Epithelial cell of proximal tubule (primary cell): Measurements from ENCODE around the gene TXNRD1. TPM values are rescaled to one million over a fixed set of nuclear protein-coding genes. Genes with fewer than 3 reads are reported as not detected.

Experiments
- DNase-seq: peaks from one replicate; pipeline ENCODE4 v3.0.0-alpha.2; 2011; ENCODE audit warnings: low read depth
- H3K4me3 ChIP-seq: 2 replicates; pipeline ENCODE4 v1.5.1; 2011; ENCODE audit warnings: low read depth, mild to moderate bottlenecking, low read length
- total RNA-seq: library from RNA; depleted of rRNA; stranded (reverse); fragments of >200 nt; gene quantifications from 2 replicates; pipeline ENCODE4 v1.2.3, GENCODE V29; 2015
- TF ChIP-seq, protein P1 (sequence below): conservative IDR thresholded peaks from 2 replicates; pipeline ENCODE4 v1.5.1; 2012; ENCODE audit warnings: low read depth, mild to moderate bottlenecking, low read length

Gene TXNRD1
- total RNA-seq, 1 donor from 2014 or later: 268 TPM

DNA sequence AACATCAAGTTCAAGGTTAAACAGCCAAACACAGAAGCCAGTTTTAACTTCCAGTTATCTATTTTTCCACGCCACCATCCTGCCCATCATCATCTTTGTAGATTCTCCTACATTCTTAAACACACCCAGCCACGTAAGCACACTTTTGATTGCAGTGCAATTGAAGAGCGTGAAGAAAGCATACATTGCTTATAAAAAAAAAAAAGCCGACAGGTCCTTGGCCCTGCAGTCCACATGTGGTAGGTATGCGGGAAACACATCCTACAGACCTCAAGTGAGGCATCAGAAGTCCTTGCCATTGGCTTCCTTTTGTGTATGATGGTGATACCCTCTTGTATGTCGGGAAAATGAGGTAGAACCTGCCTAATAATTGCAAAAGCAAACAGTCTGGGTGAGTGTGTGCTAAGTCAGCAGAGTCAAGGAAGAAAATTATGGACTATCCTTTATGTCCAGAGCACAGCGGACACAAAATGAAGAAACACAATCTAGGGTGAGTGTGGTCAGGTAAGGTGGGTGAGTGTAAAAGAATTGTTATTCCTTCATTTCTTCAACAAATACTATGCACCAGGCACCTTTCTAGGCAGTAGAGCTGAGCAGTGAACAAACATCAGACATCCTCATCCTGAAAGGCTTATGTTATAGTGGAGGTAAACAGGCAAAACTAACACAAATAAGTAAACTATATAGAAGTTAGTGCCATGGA is 139.4 kb downstream of the TXNRD1 start:
- no peak overlapping the region for H3K4me3 ChIP-seq
- no peak for DNase-seq
- TF ChIP-seq, protein P1, sequence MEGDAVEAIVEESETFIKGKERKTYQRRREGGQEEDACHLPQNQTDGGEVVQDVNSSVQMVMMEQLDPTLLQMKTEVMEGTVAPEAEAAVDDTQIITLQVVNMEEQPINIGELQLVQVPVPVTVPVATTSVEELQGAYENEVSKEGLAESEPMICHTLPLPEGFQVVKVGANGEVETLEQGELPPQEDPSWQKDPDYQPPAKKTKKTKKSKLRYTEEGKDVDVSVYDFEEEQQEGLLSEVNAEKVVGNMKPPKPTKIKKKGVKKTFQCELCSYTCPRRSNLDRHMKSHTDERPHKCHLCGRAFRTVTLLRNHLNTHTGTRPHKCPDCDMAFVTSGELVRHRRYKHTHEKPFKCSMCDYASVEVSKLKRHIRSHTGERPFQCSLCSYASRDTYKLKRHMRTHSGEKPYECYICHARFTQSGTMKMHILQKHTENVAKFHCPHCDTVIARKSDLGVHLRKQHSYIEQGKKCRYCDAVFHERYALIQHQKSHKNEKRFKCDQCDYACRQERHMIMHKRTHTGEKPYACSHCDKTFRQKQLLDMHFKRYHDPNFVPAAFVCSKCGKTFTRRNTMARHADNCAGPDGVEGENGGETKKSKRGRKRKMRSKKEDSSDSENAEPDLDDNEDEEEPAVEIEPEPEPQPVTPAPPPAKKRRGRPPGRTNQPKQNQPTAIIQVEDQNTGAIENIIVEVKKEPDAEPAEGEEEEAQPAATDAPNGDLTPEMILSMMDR: no peak

GRCh38 chr12:104355630-104356029 is 140.1 kb downstream of the TXNRD1 start:
- no peak for DNase-seq
- TF ChIP-seq, protein P1: no peak
- no peak overlapping the region for H3K4me3 ChIP-seq

GRCh38 chr12:104356231-104357115 is 140.9 kb downstream of the TXNRD1 start:
- no peak for DNase-seq
- TF ChIP-seq, protein P1: no peak

DNA sequence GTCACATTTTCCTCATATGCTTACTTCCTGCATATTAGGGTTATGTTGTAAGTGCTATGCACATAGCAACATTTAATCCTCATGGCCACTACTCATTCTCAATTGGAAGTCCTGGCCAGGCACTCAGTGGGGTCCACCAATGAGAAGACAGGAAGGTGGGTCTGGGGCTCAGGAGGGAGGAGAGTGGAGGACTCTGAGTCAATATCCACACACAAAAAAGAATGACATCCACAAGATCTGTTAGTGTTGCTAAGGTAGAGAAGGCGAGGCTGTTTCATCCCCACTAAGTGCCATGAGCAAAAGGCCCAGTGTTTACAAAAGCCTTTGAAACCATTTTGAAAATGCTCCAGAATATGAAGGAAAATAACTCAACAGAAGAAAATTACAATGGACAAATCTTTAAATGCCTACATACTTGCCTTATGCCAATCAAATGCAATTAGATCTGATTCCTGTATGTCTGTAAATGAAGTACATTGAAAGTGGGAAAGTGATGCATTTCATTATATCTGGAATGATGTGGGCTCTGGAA is 141.9 kb downstream of the TXNRD1 start:
- DNase-seq: no peak
- no peak overlapping the region for H3K4me3 ChIP-seq
- TF ChIP-seq, protein P1: no peak

More at GRCh38 chr12:104356231-104357115, 140.9 kb downstream of the TXNRD1 start:
- H3K4me3 ChIP-seq: no peak overlapping the region

DNA sequence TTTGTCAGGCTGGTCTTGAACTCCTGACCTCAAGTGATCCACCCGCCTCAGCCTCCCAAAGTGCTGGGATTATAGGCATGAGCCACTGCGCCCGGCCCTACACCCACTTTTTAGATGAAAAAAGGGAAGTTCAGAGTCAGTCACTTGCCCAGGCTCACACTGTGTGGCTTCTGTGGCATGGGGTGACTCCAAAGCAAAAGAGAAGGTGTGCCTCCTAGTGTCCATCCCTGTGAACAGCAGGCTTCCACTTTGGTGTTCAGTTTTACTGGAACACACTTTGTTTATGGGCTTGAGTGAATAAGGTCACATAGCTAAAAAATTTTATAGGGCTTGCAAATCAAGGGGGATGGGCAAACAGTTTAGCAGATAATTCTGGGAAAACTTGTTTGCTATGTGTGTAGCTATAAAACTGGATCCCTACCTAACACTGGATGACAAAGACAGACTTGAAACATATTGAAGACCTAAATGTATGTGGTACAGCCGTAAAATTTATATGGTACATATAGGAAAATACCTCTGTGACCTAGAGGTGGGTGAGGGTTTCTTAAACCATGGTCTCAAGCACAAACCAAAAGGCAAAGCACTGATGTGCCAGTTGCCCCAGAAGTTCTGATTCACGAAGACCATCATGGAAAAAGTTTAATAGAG is 142.9 kb downstream of the TXNRD1 start:
- H3K4me3 ChIP-seq: no peak overlapping the region
- no peak for DNase-seq
- TF ChIP-seq, protein P1: peak; percentile 84

- H3K4me3 ChIP-seq: no peak overlapping the region
- TF ChIP-seq, protein P1: no peak
- no peak for DNase-seq
Measured at GRCh38 chr12:104359216-104359615, 143.6 kb downstream of the TXNRD1 start.
